H1 (cell line): Measurements from ENCODE around the gene KCNMB2. TPM values are rescaled to one million over a fixed set of nuclear protein-coding genes. Genes with fewer than 3 reads are reported as not detected.
A peak's percentile ranks its signal among the peaks of the same experiment; 100 is the strongest.

Experiments used
- CTCF ChIA-PET: fragments of 300-600 bp; sonication (Branson Sonifier 250); formaldehyde crosslinking; loops from one replicate; lab custom pipeline; 2021; ENCODE audit not compliant: partially characterized antibody; lab: Charles Lee
- POLR2A ChIA-PET: fragments of 300-600 bp; sonication (Branson Sonifier 250); formaldehyde crosslinking; loops from one replicate; lab custom pipeline; 2021; ENCODE audit warnings: inconsistent platforms; ENCODE audit not compliant: partially characterized antibody; lab: Charles Lee
- DNase-seq, 2 experiments: peaks; one replicate each; pipeline versions ENCODE4 v3.0.0 to v3.0.0-alpha.2; 2010 to 2022; ENCODE audit warnings: low spot score in 2 of 2, low read depth in 1 of 2, mixed read lengths in 1 of 2
- FAIRE-seq: peaks from 2 replicates; lab custom pipeline; 2011; peaks lifted over from hg19 to GRCh38; lab: Jason Lieb, UNC
- H2AFZ ChIP-seq: 2 replicates; pipeline ENCODE4 v1.8.1; 2012; ENCODE audit warnings: low read length, inconsistent platforms
- H2AK5ac ChIP-seq: 2 replicates; pipeline ENCODE4 v1.6.1; 2013; ENCODE audit warnings: low read depth, low read length
- H2BK120ac ChIP-seq: replicated peaks from 2 replicates; pipeline ENCODE3; 2013; ENCODE audit warnings: low read depth, low read length, inconsistent platforms
- H2BK12ac ChIP-seq: 2 replicates; pipeline ENCODE4 v1.6.1; 2013; ENCODE audit warnings: low read depth, low read length
- H2BK15ac ChIP-seq: 2 replicates; pipeline ENCODE4 v1.6.1; 2013; ENCODE audit warnings: low read length
- H2BK20ac ChIP-seq: 2 replicates; pipeline ENCODE4 v1.6.1; 2013; ENCODE audit warnings: low read length
- H2BK5ac ChIP-seq: 2 replicates; pipeline ENCODE4 v1.6.1; 2013; ENCODE audit warnings: low read depth, low read length
- H3K14ac ChIP-seq: 2 replicates; pipeline ENCODE4 v1.6.1; 2013; ENCODE audit warnings: inconsistent platforms; ENCODE audit not compliant: insufficient read length
- H3K18ac ChIP-seq: 2 replicates; pipeline ENCODE4 v1.6.1; 2013; ENCODE audit warnings: low read length; ENCODE audit errors: extremely low read depth
- H3K23ac ChIP-seq: 2 replicates; pipeline ENCODE4 v1.6.1; 2013; ENCODE audit warnings: inconsistent platforms; ENCODE audit not compliant: insufficient read length
- H3K23me2 ChIP-seq: 2 replicates; pipeline ENCODE4 v1.6.1; 2013; ENCODE audit warnings: low read depth, low read length
- H3K27ac ChIP-seq: 2 replicates; pipeline ENCODE4 v1.6.1; 2011; ENCODE audit warnings: low read depth, low read length, inconsistent platforms
- H3K27me3 ChIP-seq, 4 experiments: replicated peaks in 1 of 4; 1 replicate in 1 of 4; 2 replicates in 3 of 4; pipeline versions ENCODE4 v1.6.1 to v1.8.1; 2011 to 2013; ENCODE audit warnings: low read length in 3 of 4, mild to moderate bottlenecking in 3 of 4, inconsistent platforms in 2 of 4, mixed read lengths in 2 of 4, moderate library complexity in 1 of 4; ENCODE audit not compliant: control insufficient read depth in 3 of 4, insufficient read depth in 3 of 4; ENCODE audit errors: extremely low read depth in 1 of 4
- H3K36me3 ChIP-seq, 4 experiments: 2 replicates each; pipeline versions ENCODE4 v1.6.1 to v1.8.1; 2011 to 2013; ENCODE audit warnings: mild to moderate bottlenecking in 4 of 4, low read length in 3 of 4, moderate library complexity in 2 of 4, control low read depth in 1 of 4, inconsistent platforms in 1 of 4; ENCODE audit not compliant: insufficient read depth in 4 of 4, control insufficient read depth in 2 of 4
- H3K4ac ChIP-seq: replicated peaks from 2 replicates; pipeline ENCODE3; 2013; ENCODE audit warnings: low read length, low read depth, mixed read lengths, inconsistent platforms; ENCODE audit not compliant: insufficient read length
- H3K4me1 ChIP-seq, 4 experiments: replicated peaks in 1 of 4; 1 replicate in 1 of 4; 2 replicates in 3 of 4; pipeline versions ENCODE4 v1.6.1 to v1.8.1; 2011 to 2013; ENCODE audit warnings: low read length in 3 of 4, inconsistent platforms in 2 of 4, mixed read lengths in 1 of 4; ENCODE audit not compliant: insufficient read depth in 4 of 4, control insufficient read depth in 3 of 4
- H3K4me2 ChIP-seq, 2 experiments: 2 replicates each; pipeline versions ENCODE4 v1.6.1 to v1.8.1; 2011 to 2013; ENCODE audit warnings: low read depth in 2 of 2, low read length in 2 of 2, control low read depth in 1 of 2, inconsistent platforms in 1 of 2, mild to moderate bottlenecking in 1 of 2; ENCODE audit not compliant: insufficient read depth in 1 of 2
- H3K4me3 ChIP-seq, 4 experiments: fragments of 200-600, 300-600 bp in 1 of 4; sonication (generic), shearing (Covaris generic), sonication (Bioruptor Twin) in 1 of 4; 2 replicates each; pipeline versions ENCODE4 v1.5.1 to v1.8.1; 2011 to 2016; ENCODE audit warnings: low read length in 4 of 4, low read depth in 3 of 4, control low read depth in 2 of 4, inconsistent platforms in 2 of 4, mild to moderate bottlenecking in 2 of 4, mixed read lengths in 1 of 4, moderate library complexity in 1 of 4; ENCODE audit not compliant: insufficient read depth in 2 of 4; ENCODE audit errors: extremely low read depth in 1 of 4
- H3K56ac ChIP-seq: replicated peaks from 2 replicates; pipeline ENCODE3; 2013; ENCODE audit warnings: low read depth, mild to moderate bottlenecking, mixed read lengths, low read length, inconsistent platforms; ENCODE audit not compliant: insufficient read length
- H3K79me1 ChIP-seq: 2 replicates; pipeline ENCODE4 v1.6.1; 2013; ENCODE audit warnings: low read depth, low read length, control low read depth
- H3K79me2 ChIP-seq, 2 experiments: 2 replicates each; pipeline versions ENCODE4 v1.6.1 to v1.8.1; 2012 to 2013; ENCODE audit warnings: low read length in 2 of 2, mild to moderate bottlenecking in 2 of 2, inconsistent platforms in 1 of 2; ENCODE audit not compliant: insufficient read depth in 2 of 2, control insufficient read depth in 1 of 2
- H3K9ac ChIP-seq, 4 experiments: replicated peaks in 1 of 4; 1 replicate in 1 of 4; 2 replicates in 3 of 4; pipeline versions ENCODE4 v1.6.1 to v1.8.1; 2011 to 2013; ENCODE audit warnings: low read depth in 3 of 4, low read length in 3 of 4, control low read depth in 2 of 4, mild to moderate bottlenecking in 2 of 4, moderate library complexity in 2 of 4, inconsistent platforms in 1 of 4; ENCODE audit errors: extremely low read depth in 1 of 4
- H3K9me3 ChIP-seq, 2 experiments: 2 replicates each; pipeline versions ENCODE4 v1.6.1 to v1.8.1; 2012 to 2013; ENCODE audit warnings: mild to moderate bottlenecking in 2 of 2, moderate library complexity in 2 of 2, control low read depth in 1 of 2, inconsistent platforms in 1 of 2, low read depth in 1 of 2, low read length in 1 of 2, mixed read lengths in 1 of 2; ENCODE audit not compliant: insufficient read depth in 2 of 2
- H4K20me1 ChIP-seq, 2 experiments: replicated peaks in 1 of 2; 2 replicates each; pipeline versions ENCODE3 to v1.8.1; 2011 to 2013; ENCODE audit warnings: inconsistent platforms in 2 of 2, low read length in 2 of 2, mild to moderate bottlenecking in 1 of 2; ENCODE audit not compliant: insufficient read depth in 2 of 2, control insufficient read depth in 1 of 2
- H4K5ac ChIP-seq: 2 replicates; pipeline ENCODE4 v1.6.1; 2013; ENCODE audit warnings: low read length, low read depth, mixed read lengths, inconsistent platforms; ENCODE audit not compliant: insufficient read length
- H4K8ac ChIP-seq: 2 replicates; pipeline ENCODE4 v1.8.0; 2013; ENCODE audit warnings: mild to moderate bottlenecking, moderate library complexity, low read length, inconsistent platforms; ENCODE audit not compliant: insufficient read depth; ENCODE audit errors: extremely low read depth
- H4K91ac ChIP-seq: replicated peaks from 2 replicates; pipeline ENCODE3; 2013; ENCODE audit warnings: low read length, mixed read lengths, inconsistent platforms; ENCODE audit not compliant: insufficient read length
- ASH2L ChIP-seq: fragments of 200-600, 300-600 bp; sonication (generic); IDR thresholded peaks from one replicate; pipeline ENCODE4 v1.7.1; 2017; ENCODE audit warnings: low read length
- BACH1 ChIP-seq: IDR thresholded peaks from 2 replicates; pipeline ENCODE4 v1.6.1; 2012; ENCODE audit warnings: low read length, improper control_type of control experiment
- EP300 ChIP-seq, 2 experiments: IDR thresholded peaks; 1 replicate in 1 of 2; 2 replicates in 1 of 2; pipeline ENCODE4 v1.6.1; 2011 to 2012; ENCODE audit warnings: low read depth in 2 of 2, low read length in 2 of 2, mild to moderate bottlenecking in 2 of 2, borderline replicate concordance in 1 of 2, inconsistent platforms in 1 of 2, moderate library complexity in 1 of 2
- GTF2F1 ChIP-seq: IDR thresholded peaks from 2 replicates; pipeline ENCODE4 v1.6.1; 2012; ENCODE audit warnings: low read depth, low read length, improper control_type of control experiment, borderline replicate concordance
- HDAC6 ChIP-seq: IDR thresholded peaks from one replicate; pipeline ENCODE4 v1.7.1; 2012; ENCODE audit warnings: low read depth, mild to moderate bottlenecking, inconsistent platforms, low read length, moderate library complexity
- MAFK ChIP-seq: IDR thresholded peaks from 2 replicates; pipeline ENCODE4 v1.6.1; 2012; ENCODE audit warnings: low read depth, mild to moderate bottlenecking, improper control_type of control experiment, low read length
- NANOG ChIP-seq: IDR thresholded peaks from 2 replicates; pipeline ENCODE4 v1.6.1; 2011; ENCODE audit warnings: low read length, low read depth, mild to moderate bottlenecking, inconsistent platforms; ENCODE audit not compliant: insufficient read depth, poor library complexity, severe bottlenecking
- SAP30 ChIP-seq: fragments of 300-600 bp; sonication (generic); IDR thresholded peaks from 2 replicates; pipeline ENCODE4 v1.7.1; 2012; ENCODE audit warnings: low read length, moderate library complexity, mild to moderate bottlenecking, inconsistent platforms; ENCODE audit not compliant: insufficient read depth, insufficient replicate concordance
- SP1 ChIP-seq: IDR thresholded peaks from 2 replicates; pipeline ENCODE4 v1.6.1; 2011; ENCODE audit warnings: low read depth, low read length
- SP2 ChIP-seq: IDR thresholded peaks from 2 replicates; pipeline ENCODE4 v1.6.1; 2012; ENCODE audit warnings: mild to moderate bottlenecking, low read length, inconsistent platforms
- SRF ChIP-seq: IDR thresholded peaks from 2 replicates; pipeline ENCODE4 v1.6.1; 2011; ENCODE audit warnings: mild to moderate bottlenecking, low read depth, low read length, moderate library complexity
- WGBS, 2 experiments: shearing (Covaris generic) in 1 of 2; methylation state at CpG; one replicate each; pipeline versions ENCODE4 v1.1.6 to v1.1.7; 2013 to 2015; ENCODE audit warnings: low lambda C conversion rate in 2 of 2, mixed read lengths in 2 of 2, inconsistent platforms in 1 of 2, low coverage in 1 of 2, missing lambda C conversion rate in 1 of 2; ENCODE audit not compliant: insufficient replicate concordance in 2 of 2, insufficient coverage in 1 of 2, insufficient read length in 1 of 2; ENCODE audit errors: extremely low coverage in 1 of 2, missing lambda C conversion rate in 1 of 2; 5-methylcytosine and 5-hydroxymethylcytosine counted together
- polyA plus RNA-seq, 7 experiments: library from polyadenylated mRNA; depleted of rRNA in 3 of 7; stranded (reverse) in 5 of 7; unstranded in 2 of 7; fragments of >200 nt in 5 of 7; fragments of 200-250 nt in 2 of 7; gene quantifications; 1 replicate in 5 of 7; 2 replicates in 1 of 7; 4 replicates in 1 of 7; pipeline versions ENCODE4 v1.2.1 to v1.2.3, GENCODE V29; 2011 to 2013; ENCODE audit warnings: missing spikeins in 2 of 7, mixed read lengths in 2 of 7
- total RNA-seq: library from RNA; stranded (reverse); fragmentation: NEBNext Ultra II Directional; extraction: Animal tissue kit (Norgen Biotek cat#: 25700); gene quantifications from 2 replicates; pipeline ENCODE4 v1.2.1, GENCODE V29; 2021
- TF ChIP-seq, protein P1 (sequence below): IDR thresholded peaks from 2 replicates; pipeline ENCODE4 v1.6.1; 2012; ENCODE audit warnings: inconsistent platforms

KCNMB2 gene
- total and polyA plus RNA-seq, 2 of the 8 experiments (the other 6 are each of a cell fraction or from before 2014, with no cell fraction given): not detected

DNA sequence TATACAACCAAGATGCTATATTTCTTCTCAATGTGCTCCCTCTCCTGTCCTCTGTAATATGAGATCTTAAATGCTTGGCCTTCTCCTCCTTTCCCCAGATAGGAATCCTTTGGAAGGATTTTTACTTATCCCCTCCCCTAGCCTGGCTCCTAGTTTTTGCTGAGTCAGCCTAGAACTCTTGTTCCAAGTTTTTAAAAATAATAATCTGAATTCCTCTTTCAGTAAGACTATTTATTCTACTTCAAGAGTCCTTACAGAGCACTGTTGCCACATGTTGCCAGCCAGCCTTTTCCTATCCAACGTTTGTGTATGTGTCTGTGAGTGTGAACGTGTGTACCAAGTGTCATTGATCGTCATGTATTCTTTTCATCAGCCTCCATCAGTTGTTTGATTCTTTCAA is 11.0 kb upstream of the KCNMB2 start:
- CTCF ChIA-PET: interaction anchor here (0.8 kb wide), 1 partner anchor 208 kb away, joined by 3 read pairs; no protein-coding TSS in a partner anchor
- no peaks in the 10 kb centered on the region for H3K27me3 ChIP-seq
- H2AK5ac ChIP-seq: no peak overlapping the region
- DNase-seq: no peak
- no peaks in the 10 kb centered on the region for H3K36me3 ChIP-seq
- H4K91ac ChIP-seq: no peak overlapping the region
- H3K9ac ChIP-seq: no peak overlapping the region
- H2AFZ ChIP-seq: no peak overlapping the region; the same call in 1 of the 2 replicates
- H3K79me1 ChIP-seq: no peaks in the 10 kb centered on the region
- 88% methylated on average over 3 of the region's 3 CpGs; no CpG with 5 or more reads in 1 of the 2 experiments for WGBS, 2 experiments
- no peaks in the 10 kb centered on the region for H3K79me2 ChIP-seq
- H3K4me1 ChIP-seq: no peaks in the 10 kb centered on the region
- H3K9me3 ChIP-seq: no peaks in the 10 kb centered on the region
- H3K4me3 ChIP-seq: no peak overlapping the region
- H4K8ac ChIP-seq: no peak overlapping the region
- H3K4ac ChIP-seq: no peak overlapping the region
- H3K27ac ChIP-seq: no peak overlapping the region
- no peak overlapping the region for H2BK15ac ChIP-seq
- H4K5ac ChIP-seq: no peak overlapping the region
- no peak for FAIRE-seq
- no peak overlapping the region for H3K4me2 ChIP-seq
- no peak overlapping the region for H3K56ac ChIP-seq
- TF ChIP-seq BACH1 (peak; percentile 71), GTF2F1 (no peak), NANOG (no peak), SP1 (no peak), SAP30 (no peak), SRF (no peak), ASH2L (no peak), MAFK (peak; percentile 91), EP300 (IDR thresholded peaks at IDR 0.05; ENCODE audit: borderline replicate concordance in 1 of 2, low read depth in 2 of 2, low read length in 2 of 2) (no peak), HDAC6 (no peak), SP2 (no peak)
- TF ChIP-seq, protein P1, sequence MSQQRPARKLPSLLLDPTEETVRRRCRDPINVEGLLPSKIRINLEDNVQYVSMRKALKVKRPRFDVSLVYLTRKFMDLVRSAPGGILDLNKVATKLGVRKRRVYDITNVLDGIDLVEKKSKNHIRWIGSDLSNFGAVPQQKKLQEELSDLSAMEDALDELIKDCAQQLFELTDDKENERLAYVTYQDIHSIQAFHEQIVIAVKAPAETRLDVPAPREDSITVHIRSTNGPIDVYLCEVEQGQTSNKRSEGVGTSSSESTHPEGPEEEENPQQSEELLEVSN: no peak
- TF ChIP-seq, all 59 proteins: peak for 2
- Histone ChIP-seq H4K20me1 (no peaks in the 10 kb centered on the region), H2BK20ac (no peak overlapping the region), H2BK12ac (no peak overlapping the region), H3K23ac (no peak overlapping the region), H2BK5ac (no peak overlapping the region), H3K18ac (no peak overlapping the region; the same call in 1 of the 2 replicates), H3K14ac (no peak overlapping the region), H2BK120ac (no peak overlapping the region), H3K23me2 (no peaks in the 10 kb centered on the region)
- POLR2A ChIA-PET: interaction anchor here (1.1 kb wide), 1 partner anchor 12 kb away, joined by 3 read pairs; no protein-coding TSS in a partner anchor
